GM18858 (cell line): ENCODE measurements around the gene NSMCE4A.
A peak's percentile ranks its signal among the peaks of the same experiment; 100 is the strongest.
"Not testable (repeated sequence)": the region's sequence is repeated elsewhere in the genome, so short reads cannot be mapped to it uniquely, and the experiment has no call there.

Experiments used
- ATAC-seq: cut with Tn5 transposase; IDR thresholded peaks from one replicate; pipeline ENCODE4 v1.9.1; 2021; ENCODE audit not compliant: unreplicated experiment

NSMCE4A gene

GRCh38 chr10:121936295-121936694 lies 38.7 kb downstream of the NSMCE4A start:
- ATAC-seq: no peak

- ATAC-seq: no peak
These were observed 39.3 kb downstream of the NSMCE4A start for GRCh38 chr10:121935702-121936101.

GRCh38 chr10:121930268-121931085 lies 44.5 kb downstream of the NSMCE4A start:
- not testable (repeated sequence) for ATAC-seq

GRCh38 chr10:121929585-121930267 lies 45.3 kb downstream of the NSMCE4A start:
- ATAC-seq: not testable (repeated sequence)

GRCh38 chr10:121928528-121928884 lies 46.5 kb downstream of the NSMCE4A start:
- ATAC-seq: no peak

- peak; percentile 70 for ATAC-seq
These were observed 47.0 kb downstream of the NSMCE4A start, which contains the start of gene ATE1 for GRCh38 chr10:121927841-121928527. TSS of gene ATE1 (minus strand) at chr10:121928031. CDS start at chr10:121927949, 82 bp downstream.

GRCh38 chr10:121927318-121927840 lies 47.6 kb downstream of the NSMCE4A start:
- ATAC-seq: peak; percentile 25

GRCh38 chr10:121926671-121927317 lies 48.2 kb downstream of the NSMCE4A start:
- ATAC-seq: no peak

GRCh38 chr10:121926157-121926556 lies 48.9 kb downstream of the NSMCE4A start:
- ATAC-seq: no peak

- ATAC-seq: no peak
These were observed 53.6 kb downstream of the NSMCE4A start for GRCh38 chr10:121921238-121921931.

- ATAC-seq: no peak
These were observed 55.4 kb downstream of the NSMCE4A start for GRCh38 chr10:121919666-121920065.

GRCh38 chr10:121918800-121919199 lies 56.2 kb downstream of the NSMCE4A start:
- ATAC-seq: not testable (repeated sequence)

GRCh38 chr10:121914661-121915060 lies 60.4 kb downstream of the NSMCE4A start:
- no peak for ATAC-seq

GRCh38 chr10:121911421-121911697 lies 63.7 kb downstream of the NSMCE4A start:
- ATAC-seq: no peak

GRCh38 chr10:121910673-121911420 lies 64.2 kb downstream of the NSMCE4A start:
- no peak for ATAC-seq
